Measurements from ENCODE around the gene RBM10. TPM values are rescaled to one million over a fixed set of nuclear protein-coding genes. Genes with fewer than 3 reads are reported as not detected.

The RBM10 gene
- total RNA-seq, 1 donor from 2014 or later, result 27.8 TPM

- Histone ChIP-seq H3K27ac (replicated peaks) (no peak overlapping the region), H3K4me3 (no peak overlapping the region), H3K36me3 (peaks cover 51% of the 10 kb centered on the region), H3K4me1 (peaks cover 19% of the 10 kb centered on the region), H3K9me3 (replicated peaks) (no peaks in the 10 kb centered on the region), H3K27me3 (ENCODE audit: low read depth) (no peaks in the 10 kb centered on the region)
- intact Hi-C loops (cut with micrococcal nuclease), result no loop called here
- no peak for DNase-seq
- no peak for TF ChIP-seq CTCF (IDR thresholded peaks at IDR 0.05; ENCODE audit: borderline replicate concordance)
Observed at GRCh38 chrX:47224896-47225290, 79.9 kb downstream of the RBM10 start.

- Histone ChIP-seq H3K4me3 (no peak overlapping the region), H3K27me3 (ENCODE audit: low read depth) (no peaks in the 10 kb centered on the region), H3K9me3 (replicated peaks) (no peaks in the 10 kb centered on the region), H3K4me1 (peaks cover 7% of the 10 kb centered on the region), H3K27ac (replicated peaks) (no peak overlapping the region), H3K36me3 (peaks cover 51% of the 10 kb centered on the region)
- intact Hi-C loops (cut with micrococcal nuclease), result no loop called here
- TF ChIP-seq CTCF (IDR thresholded peaks at IDR 0.05; ENCODE audit: borderline replicate concordance), result no peak
- DNase-seq, result no peak
Observed at GRCh38 chrX:47226071-47226470, 81.0 kb downstream of the RBM10 start.

- Histone ChIP-seq H3K4me3 (no peak overlapping the region), H3K4me1 (peaks cover under 1% of the 10 kb centered on the region), H3K27me3 (ENCODE audit: low read depth) (no peaks in the 10 kb centered on the region), H3K9me3 (replicated peaks) (no peaks in the 10 kb centered on the region), H3K27ac (replicated peaks) (no peak overlapping the region), H3K36me3 (peaks cover 51% of the 10 kb centered on the region)
- TF ChIP-seq CTCF (IDR thresholded peaks at IDR 0.05; ENCODE audit: borderline replicate concordance), result no peak
- DNase-seq, result no peak
- intact Hi-C loops (cut with micrococcal nuclease), result no loop called here
Observed at GRCh38 chrX:47226531-47227333, 81.7 kb downstream of the RBM10 start.

- H3K27me3 ChIP-seq (ENCODE audit: low read depth), result no peaks in the 10 kb centered on the region
- intact Hi-C loops (cut with micrococcal nuclease), result no loop called here
- no peaks in the 10 kb centered on the region for H3K4me1 ChIP-seq
- H3K27ac ChIP-seq (replicated peaks), result no peak overlapping the region
- no peak overlapping the region for H3K4me3 ChIP-seq
- DNase-seq, result no peak
- TF ChIP-seq CTCF (IDR thresholded peaks at IDR 0.05; ENCODE audit: borderline replicate concordance), result no peak
- H3K9me3 ChIP-seq (replicated peaks), result no peaks in the 10 kb centered on the region
- H3K36me3 ChIP-seq, result peaks cover 51% of the 10 kb centered on the region
Observed at GRCh38 chrX:47227334-47227583, 82.2 kb downstream of the RBM10 start.

GRCh38 chrX:47228550-47229270 is 83.7 kb downstream of the RBM10 start:
- intact Hi-C loops (cut with micrococcal nuclease), result no loop called here
- Histone ChIP-seq H3K4me1 (no peaks in the 10 kb centered on the region), H3K36me3 (peaks cover 48% of the 10 kb centered on the region), H3K9me3 (replicated peaks) (no peaks in the 10 kb centered on the region), H3K27ac (replicated peaks) (no peak overlapping the region), H3K27me3 (ENCODE audit: low read depth) (no peaks in the 10 kb centered on the region), H3K4me3 (no peak overlapping the region)
- no peak for DNase-seq
- TF ChIP-seq CTCF (IDR thresholded peaks at IDR 0.05; ENCODE audit: borderline replicate concordance), result no peak
